Thymus (tissue), 11 donors: ENCODE results near the gene STAT3. TPM values are rescaled to one million over a fixed set of nuclear protein-coding genes. Genes with fewer than 3 reads are reported as not detected.

Experiments used
- DNase-seq, 9 donors: peaks; one replicate each; pipeline ENCODE4 v3.0.0-alpha.2; 2013; ENCODE audit warnings: low spot score in 9 of 9, low read depth in 6 of 9, missing footprints in 1 of 9
- H3K27ac ChIP-seq, 2 donors: one replicate each; pipeline ENCODE4 v1.5.1; 2013; ENCODE audit warnings: control low read depth in 1 of 2, low read depth in 1 of 2, low read length in 1 of 2, mild to moderate bottlenecking in 1 of 2, moderate library complexity in 1 of 2
- H3K27me3 ChIP-seq, 2 donors: one replicate each; pipeline ENCODE4 v1.5.1; 2013; ENCODE audit warnings: low read length in 1 of 2; ENCODE audit not compliant: control insufficient read depth in 2 of 2, insufficient read depth in 1 of 2
- H3K36me3 ChIP-seq, 2 donors: one replicate each; pipeline ENCODE4 v1.5.1; 2013; ENCODE audit warnings: low read length in 1 of 2, mild to moderate bottlenecking in 1 of 2, moderate library complexity in 1 of 2; ENCODE audit not compliant: control insufficient read depth in 2 of 2, insufficient read depth in 2 of 2
- H3K4me1 ChIP-seq, 2 donors: one replicate each; pipeline ENCODE4 v1.5.1; 2013; ENCODE audit warnings: low read length in 2 of 2; ENCODE audit not compliant: control insufficient read depth in 2 of 2, insufficient read depth in 2 of 2
- H3K4me3 ChIP-seq, 2 donors: one replicate each; pipeline ENCODE4 v1.5.1; 2013; ENCODE audit warnings: low read length in 2 of 2, control low read depth in 1 of 2, mild to moderate bottlenecking in 1 of 2
- H3K9me3 ChIP-seq, 2 donors: one replicate each; pipeline ENCODE4 v1.5.1; 2013; ENCODE audit warnings: low read length in 1 of 2, mild to moderate bottlenecking in 1 of 2; ENCODE audit not compliant: control insufficient read depth in 2 of 2, insufficient read depth in 1 of 2
- WGBS: extraction: QIAGEN DNeasy Blood & Tissue Kit; methylation state at CpG from one replicate; pipeline ENCODE4 v1.1.7; 2013; 5-methylcytosine and 5-hydroxymethylcytosine counted together
- polyA plus RNA-seq: library from polyadenylated mRNA; stranded (reverse); fragments of 200-250 nt; gene quantifications from one replicate; pipeline ENCODE4 v1.2.3, GENCODE V29; 2013
- total RNA-seq: library from RNA; stranded (reverse); fragments of 120-200 nt; gene quantifications from one replicate; pipeline ENCODE4 v1.2.4, GENCODE V29; 2013
- donor health status: healthy.

Gene STAT3
- total and polyA plus RNA-seq, 2 donors: 57.6 to 69.2 TPM

DNA sequence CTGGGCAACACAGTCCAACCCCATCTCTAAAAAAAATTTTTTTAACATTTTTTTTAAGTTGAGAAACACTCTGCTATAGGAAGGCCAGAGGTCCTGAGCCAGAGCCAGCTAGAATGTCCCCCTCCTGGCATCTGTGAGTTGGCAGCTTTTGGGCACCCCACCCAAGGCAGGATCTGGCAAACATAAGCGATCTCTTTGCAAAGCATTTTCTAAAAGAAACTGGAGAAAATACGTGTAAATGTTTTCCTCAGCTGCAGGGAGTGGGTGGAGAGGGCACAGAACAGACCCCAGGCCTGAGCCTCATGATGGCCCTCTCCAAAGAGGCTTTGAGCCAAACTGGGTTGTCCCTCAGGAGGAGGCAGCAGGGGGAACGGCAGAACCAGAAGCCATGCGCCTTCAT lies 23.1 kb upstream of the STAT3 start:
- H3K4me1 ChIP-seq: peaks cover 18 to 57% of the 10 kb centered on the region in 2 donors
- no peak overlapping the region for H3K4me3 ChIP-seq
- H3K9me3 ChIP-seq: no peaks in the 10 kb centered on the region
- DNase-seq: no peak
- WGBS: 93% methylated on average over 4 of the region's 4 CpGs
- H3K27ac ChIP-seq: no peak overlapping the region
- H3K27me3 ChIP-seq: no peaks in the 10 kb centered on the region
- no peaks in the 10 kb centered on the region for H3K36me3 ChIP-seq

DNA sequence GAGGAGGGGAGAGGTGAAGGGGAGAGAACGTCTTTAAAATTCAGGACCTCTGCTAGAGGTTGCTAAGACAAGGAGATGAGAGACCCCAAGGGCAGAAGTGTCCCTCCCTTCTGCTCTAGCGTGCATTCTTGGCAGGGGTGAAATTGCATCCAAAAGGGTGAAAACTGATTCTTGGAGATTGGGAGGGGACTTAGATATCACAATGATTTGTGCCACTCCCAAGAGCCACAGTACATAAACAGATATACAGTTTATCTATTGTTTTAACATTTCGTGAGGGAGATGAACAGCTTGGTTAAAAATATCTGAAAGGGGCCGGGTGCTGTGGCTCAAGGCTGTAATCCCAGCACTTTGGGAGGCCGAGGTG lies 22.1 kb upstream of the STAT3 start:
- Histone ChIP-seq H3K4me1 (peaks cover 16 to 54% of the 10 kb centered on the region in 2 donors), H3K9me3 (no peaks in the 10 kb centered on the region), H3K27ac (peak overlapping the region in 1 of 2 donors; percentile 32), H3K36me3 (no peaks in the 10 kb centered on the region), H3K4me3 (no peak overlapping the region), H3K27me3 (no peaks in the 10 kb centered on the region)
- WGBS: 97% methylated on average over 5 of the region's 5 CpGs
- no peak for DNase-seq

DNA sequence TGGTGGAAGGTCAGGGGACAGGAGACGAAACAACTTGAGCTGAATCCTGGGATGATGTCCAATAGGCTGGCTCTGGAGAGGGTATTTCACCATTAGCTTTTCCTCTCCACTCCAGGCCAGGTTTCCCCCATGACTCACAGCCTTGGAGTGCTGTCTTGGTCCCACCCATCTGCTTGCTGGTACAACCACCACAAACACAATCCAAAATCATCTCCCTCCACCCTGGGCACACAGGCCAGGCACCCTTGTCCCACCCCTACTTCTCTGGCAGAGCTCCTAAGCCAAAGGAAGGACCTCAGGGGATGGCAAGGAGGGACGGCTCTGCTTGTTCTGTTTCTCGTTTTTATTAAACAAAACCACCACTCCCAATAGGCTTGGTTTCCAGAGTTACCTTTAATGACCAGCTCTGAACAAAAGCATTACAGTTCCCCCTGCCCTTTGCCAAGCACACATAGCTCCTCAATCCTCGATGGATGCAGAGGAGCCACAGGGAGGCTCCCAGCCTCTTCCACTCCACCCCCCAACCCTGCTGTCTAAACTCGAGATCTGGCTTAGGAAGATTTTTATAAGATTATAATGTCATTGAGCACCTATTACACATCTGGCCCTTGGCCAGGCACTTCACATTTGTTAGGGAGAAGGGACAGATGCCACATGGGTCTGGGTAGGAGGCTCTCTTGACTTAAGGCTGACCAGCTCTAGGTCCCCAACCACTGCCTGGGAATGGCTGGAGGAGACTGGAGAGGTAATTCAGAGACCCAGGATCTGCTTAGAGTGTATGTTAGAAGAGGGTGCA lies 21.5 kb upstream of the STAT3 start:
- peaks cover 14 to 48% of the 10 kb centered on the region in 2 donors for H3K4me1 ChIP-seq

DNA sequence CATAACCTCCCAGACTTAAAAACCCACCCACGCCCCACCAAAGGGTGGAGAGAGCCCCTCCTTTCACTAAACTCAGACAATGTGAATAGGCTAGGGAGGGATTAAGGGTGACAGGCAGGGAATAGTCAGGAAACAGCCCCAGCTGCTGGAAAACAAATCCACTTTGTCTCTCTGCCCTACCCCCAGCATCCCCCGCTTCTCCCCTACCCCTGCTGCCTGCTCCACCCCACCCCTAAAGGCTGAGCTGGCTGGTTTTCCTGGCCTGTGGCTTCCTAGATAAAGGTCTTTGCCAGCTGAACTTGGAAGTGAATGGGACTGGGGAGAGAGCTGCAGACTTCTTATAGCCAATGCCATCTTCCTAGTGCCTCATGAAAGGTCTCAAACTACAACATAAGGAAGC lies 19.8 kb upstream of the STAT3 start:
- Histone ChIP-seq H3K27ac (peak overlapping the region in 1 of 2 donors; percentile 31), H3K36me3 (no peaks in the 10 kb centered on the region), H3K4me3 (no peak overlapping the region), H3K27me3 (no peaks in the 10 kb centered on the region), H3K4me1 (peaks cover 9 to 41% of the 10 kb centered on the region in 2 donors), H3K9me3 (no peaks in the 10 kb centered on the region)
- no peak for DNase-seq
- 92% methylated on average over 2 of the region's 2 CpGs for WGBS

More for the DNA sequence above, 21.5 kb upstream of the STAT3 start:
- Histone ChIP-seq H3K27ac (peak overlapping the region; percentile 32 to 42), H3K36me3 (no peaks in the 10 kb centered on the region), H3K27me3 (no peaks in the 10 kb centered on the region), H3K9me3 (no peaks in the 10 kb centered on the region), H3K4me3 (no peak overlapping the region)
- DNase-seq: no peak
- WGBS: 58% methylated on average over 5 of the region's 5 CpGs

DNA sequence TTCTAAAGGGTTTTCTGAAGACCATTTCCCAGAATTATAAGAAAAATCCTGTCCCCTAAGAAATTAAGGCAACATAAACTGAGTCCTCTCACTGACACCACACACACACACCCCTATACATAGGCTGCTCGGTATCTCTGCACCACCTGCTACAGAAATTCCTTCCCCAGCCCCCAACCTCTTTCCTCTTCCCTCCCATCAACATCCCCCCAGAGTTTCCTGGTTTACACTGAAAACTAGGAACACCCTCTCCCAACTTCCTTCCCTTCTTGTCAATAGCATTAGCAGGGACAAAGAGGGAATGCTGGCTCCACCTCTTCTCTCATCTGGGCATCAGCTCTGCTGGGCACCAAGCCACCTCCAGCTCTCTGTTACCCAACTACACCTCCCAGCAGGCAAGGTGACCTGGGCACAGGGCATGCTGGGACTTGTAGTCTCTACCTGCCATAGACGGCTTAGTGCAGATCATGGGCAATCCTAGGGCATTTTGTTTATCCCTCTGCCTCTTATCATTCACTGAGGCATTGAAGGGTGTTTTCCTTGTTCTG lies 19.1 kb upstream of the STAT3 start:
- 15% methylated on average over 2 of the region's 2 CpGs for WGBS
- peak in 4 of 9 donors; percentile 63 to 85 (median 70) for DNase-seq
- peaks cover 9 to 48% of the 10 kb centered on the region in 2 donors for H3K4me1 ChIP-seq
- no peaks in the 10 kb centered on the region for H3K36me3 ChIP-seq
- peak overlapping the region; percentile 69 to 90 for H3K27ac ChIP-seq
- H3K4me3 ChIP-seq: no peak overlapping the region
- no peaks in the 10 kb centered on the region for H3K27me3 ChIP-seq
- H3K9me3 ChIP-seq: no peaks in the 10 kb centered on the region

DNA sequence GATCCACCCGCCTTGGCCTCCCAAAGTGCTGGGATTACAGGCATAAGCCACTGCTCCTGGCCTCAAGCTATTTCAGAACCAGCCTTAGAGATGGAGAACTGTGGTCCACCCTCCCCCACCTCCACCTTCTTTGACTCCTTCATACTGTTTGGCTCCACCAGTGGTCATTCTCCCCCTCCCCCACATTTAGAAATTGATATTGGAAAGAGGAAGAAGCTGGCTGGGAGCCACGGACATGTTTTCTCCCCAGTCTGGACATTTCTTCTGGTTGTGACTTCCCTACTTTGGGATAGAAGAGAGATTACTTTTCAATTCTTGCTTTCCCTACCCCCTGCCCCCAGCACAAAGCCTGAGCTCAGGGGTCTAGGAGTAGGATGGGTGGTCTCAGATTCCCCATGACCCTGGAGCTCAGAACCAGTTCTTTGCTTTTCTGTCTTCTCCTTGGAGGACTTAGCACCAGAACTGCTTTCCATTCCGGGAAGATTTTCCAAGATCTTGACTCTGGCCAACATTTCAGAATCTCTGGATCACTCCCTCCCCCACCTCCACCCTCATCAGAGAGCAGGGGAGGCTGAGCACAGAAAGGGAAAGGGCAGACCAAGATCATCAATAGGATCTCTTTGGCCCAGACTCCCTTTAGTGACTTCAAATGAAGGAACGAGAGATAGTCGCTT lies 18.5 kb upstream of the STAT3 start:
- Histone ChIP-seq H3K27ac (peak overlapping the region; percentile 69 to 90), H3K36me3 (no peaks in the 10 kb centered on the region), H3K4me3 (no peak overlapping the region), H3K9me3 (no peaks in the 10 kb centered on the region), H3K27me3 (no peaks in the 10 kb centered on the region), H3K4me1 (peaks cover 9 to 50% of the 10 kb centered on the region in 2 donors)
- DNase-seq: no peak
- WGBS: 91% methylated on average over 5 of the region's 5 CpGs

DNA sequence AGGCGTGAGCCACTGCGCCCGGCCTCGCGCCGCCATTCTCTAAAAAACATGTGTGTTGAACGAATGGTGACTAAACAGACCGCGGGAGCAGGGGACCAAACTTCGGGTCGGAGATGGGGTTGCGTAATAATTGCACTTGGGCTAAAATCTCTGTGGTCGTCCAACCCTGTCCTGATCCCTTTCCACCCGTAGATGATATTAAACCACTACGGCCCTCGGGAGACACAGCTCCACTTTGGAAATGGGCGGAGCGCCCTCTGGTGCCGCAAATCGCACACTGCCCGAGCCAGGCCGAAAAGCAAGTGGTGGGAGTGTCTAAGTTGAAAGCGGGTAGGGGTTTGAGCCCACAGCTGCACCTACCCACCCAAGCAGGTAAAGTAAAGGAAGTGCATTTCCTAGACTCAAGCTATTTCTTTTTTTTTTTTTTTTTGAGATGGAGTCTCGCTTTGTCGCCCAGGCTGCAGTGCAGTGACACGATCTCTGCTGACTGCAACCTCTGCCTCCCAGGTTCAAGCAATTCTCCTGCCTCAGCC lies 17.8 kb upstream of the STAT3 start:
- 40% methylated on average over 26 of the region's 26 CpGs for WGBS
- peak overlapping the region; percentile 2 to 90 for H3K27ac ChIP-seq
- H3K4me3 ChIP-seq: no peak overlapping the region
- H3K36me3 ChIP-seq: no peaks in the 10 kb centered on the region
- DNase-seq: peak; percentile 69 to 93 (median 84)
- H3K9me3 ChIP-seq: no peaks in the 10 kb centered on the region
- H3K27me3 ChIP-seq: no peaks in the 10 kb centered on the region
- peaks cover 9 to 45% of the 10 kb centered on the region in 2 donors for H3K4me1 ChIP-seq

DNA sequence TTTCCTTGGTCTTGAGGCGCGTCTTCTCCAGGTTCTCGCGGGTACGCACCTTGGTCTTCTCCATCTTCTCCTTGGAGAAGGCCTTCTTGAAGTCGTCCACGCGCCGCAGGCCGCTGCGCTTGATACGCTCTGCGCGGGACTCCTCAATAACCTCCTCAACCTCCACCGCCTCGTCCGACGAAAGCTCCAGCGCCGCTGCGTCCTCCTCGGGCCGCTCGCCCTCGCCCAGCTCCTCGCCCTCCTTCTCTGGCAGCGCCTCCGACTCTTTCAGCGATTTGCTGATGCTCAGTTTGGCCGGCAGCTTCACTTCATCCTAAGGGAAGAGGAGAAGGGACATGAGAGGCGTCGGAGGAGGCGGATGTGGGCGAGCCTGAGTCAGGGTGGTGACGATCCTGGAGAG lies 16.8 kb upstream of the STAT3 start:
- WGBS: 96% methylated on average over 35 of the region's 35 CpGs
- Histone ChIP-seq H3K36me3 (no peaks in the 10 kb centered on the region), H3K27ac (no peak overlapping the region), H3K27me3 (no peaks in the 10 kb centered on the region), H3K4me3 (no peak overlapping the region), H3K4me1 (peaks cover 11 to 52% of the 10 kb centered on the region in 2 donors), H3K9me3 (no peaks in the 10 kb centered on the region)
- no peak for DNase-seq
